ENCODE measurements around the gene MS4A4A. TPM values are rescaled to one million over a fixed set of nuclear protein-coding genes. Genes with fewer than 3 reads are reported as not detected.

The MS4A4A gene
- total RNA-seq, 1 donor from 2014 or later, result 13.9 TPM

DNA sequence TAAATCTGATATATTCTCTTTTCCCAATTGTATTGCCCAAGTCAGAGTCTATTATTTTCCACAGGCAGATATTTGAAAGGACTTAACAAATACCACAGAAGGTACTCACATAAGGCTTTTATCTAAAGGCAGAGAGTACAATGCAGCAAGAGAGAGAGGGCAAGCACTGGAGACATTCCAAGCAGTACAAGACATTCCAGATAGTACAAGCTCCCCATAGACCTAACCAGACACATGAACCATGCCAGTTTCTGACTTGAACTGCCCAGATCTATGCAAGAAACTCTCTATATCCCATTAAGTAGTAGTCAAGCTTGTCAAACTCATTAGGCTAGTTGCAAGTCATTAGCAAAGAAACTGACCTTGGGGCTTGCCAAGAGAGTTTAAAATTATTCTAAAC, 35.4 kb downstream of the MS4A4A start:
- no peaks in the 10 kb centered on the region for H3K4me1 ChIP-seq
- no peak overlapping the region for H3K27ac ChIP-seq (replicated peaks)
- intact Hi-C loops (cut with micrococcal nuclease), result no loop called here
- no peaks in the 10 kb centered on the region for H3K36me3 ChIP-seq
- DNase-seq, result no peak
- H3K4me3 ChIP-seq, result no peak overlapping the region
- TF ChIP-seq, protein P1, sequence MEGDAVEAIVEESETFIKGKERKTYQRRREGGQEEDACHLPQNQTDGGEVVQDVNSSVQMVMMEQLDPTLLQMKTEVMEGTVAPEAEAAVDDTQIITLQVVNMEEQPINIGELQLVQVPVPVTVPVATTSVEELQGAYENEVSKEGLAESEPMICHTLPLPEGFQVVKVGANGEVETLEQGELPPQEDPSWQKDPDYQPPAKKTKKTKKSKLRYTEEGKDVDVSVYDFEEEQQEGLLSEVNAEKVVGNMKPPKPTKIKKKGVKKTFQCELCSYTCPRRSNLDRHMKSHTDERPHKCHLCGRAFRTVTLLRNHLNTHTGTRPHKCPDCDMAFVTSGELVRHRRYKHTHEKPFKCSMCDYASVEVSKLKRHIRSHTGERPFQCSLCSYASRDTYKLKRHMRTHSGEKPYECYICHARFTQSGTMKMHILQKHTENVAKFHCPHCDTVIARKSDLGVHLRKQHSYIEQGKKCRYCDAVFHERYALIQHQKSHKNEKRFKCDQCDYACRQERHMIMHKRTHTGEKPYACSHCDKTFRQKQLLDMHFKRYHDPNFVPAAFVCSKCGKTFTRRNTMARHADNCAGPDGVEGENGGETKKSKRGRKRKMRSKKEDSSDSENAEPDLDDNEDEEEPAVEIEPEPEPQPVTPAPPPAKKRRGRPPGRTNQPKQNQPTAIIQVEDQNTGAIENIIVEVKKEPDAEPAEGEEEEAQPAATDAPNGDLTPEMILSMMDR (IDR thresholded peaks at IDR 0.05; ENCODE audit: borderline replicate concordance), result no peak
- H3K9me3 ChIP-seq (replicated peaks), result peaks cover 27% of the 10 kb centered on the region
- no peaks in the 10 kb centered on the region for H3K27me3 ChIP-seq (ENCODE audit: low read depth)

DNA sequence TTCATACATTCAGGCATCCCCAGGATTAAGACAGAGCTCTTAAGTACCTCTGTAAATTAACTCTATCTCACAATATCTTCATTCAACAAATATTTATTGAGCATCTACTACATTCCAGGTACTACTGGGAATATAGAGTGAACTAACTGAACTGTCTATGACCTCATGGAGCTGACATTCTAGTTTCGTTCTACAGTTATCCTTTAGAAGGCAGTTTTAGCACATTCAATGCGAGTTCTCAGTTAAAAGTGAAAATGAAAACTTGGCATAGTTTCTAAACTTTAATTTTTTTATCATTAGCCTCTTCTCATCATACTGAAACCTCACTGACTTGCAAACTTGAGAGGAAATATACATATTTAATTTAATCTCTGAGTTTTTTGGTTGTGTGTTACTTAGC, 35.9 kb downstream of the MS4A4A start:
- Histone ChIP-seq H3K27ac (replicated peaks) (no peak overlapping the region), H3K4me3 (no peak overlapping the region), H3K4me1 (no peaks in the 10 kb centered on the region), H3K27me3 (ENCODE audit: low read depth) (no peaks in the 10 kb centered on the region), H3K9me3 (replicated peaks) (peaks cover 32% of the 10 kb centered on the region), H3K36me3 (no peaks in the 10 kb centered on the region)
- intact Hi-C loops (cut with micrococcal nuclease), result no loop called here
- DNase-seq, result no peak
- TF ChIP-seq, protein P1 (IDR thresholded peaks at IDR 0.05; ENCODE audit: borderline replicate concordance), result no peak

DNA sequence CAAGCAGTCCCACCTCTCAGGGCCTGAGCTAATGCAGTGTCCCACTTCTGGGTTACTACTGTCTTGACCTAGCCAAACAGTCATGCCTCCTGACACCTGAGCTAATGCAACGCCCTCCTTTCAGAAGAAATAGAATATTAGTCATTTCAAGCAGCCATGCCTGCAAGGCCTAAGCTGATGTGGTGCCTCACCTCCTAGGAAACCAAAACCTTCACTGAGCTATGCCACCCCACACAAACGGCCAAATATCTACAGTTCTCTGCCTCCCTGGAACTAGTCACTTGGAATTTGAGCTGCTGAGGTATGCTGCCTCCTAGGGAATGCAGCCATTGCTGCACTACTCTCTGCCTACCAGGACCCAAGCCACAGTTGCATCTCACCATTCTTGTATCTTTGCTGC, 38.3 kb downstream of the MS4A4A start:
- no peaks in the 10 kb centered on the region for H3K4me1 ChIP-seq
- no peak overlapping the region for H3K27ac ChIP-seq (replicated peaks)
- H3K27me3 ChIP-seq (ENCODE audit: low read depth), result no peaks in the 10 kb centered on the region
- intact Hi-C loops (cut with micrococcal nuclease), result no loop called here
- DNase-seq, result no peak
- H3K4me3 ChIP-seq, result no peak overlapping the region
- TF ChIP-seq, protein P1 (IDR thresholded peaks at IDR 0.05; ENCODE audit: borderline replicate concordance), result no peak
- peaks cover 56% of the 10 kb centered on the region for H3K9me3 ChIP-seq (replicated peaks)
- H3K36me3 ChIP-seq, result no peaks in the 10 kb centered on the region

DNA sequence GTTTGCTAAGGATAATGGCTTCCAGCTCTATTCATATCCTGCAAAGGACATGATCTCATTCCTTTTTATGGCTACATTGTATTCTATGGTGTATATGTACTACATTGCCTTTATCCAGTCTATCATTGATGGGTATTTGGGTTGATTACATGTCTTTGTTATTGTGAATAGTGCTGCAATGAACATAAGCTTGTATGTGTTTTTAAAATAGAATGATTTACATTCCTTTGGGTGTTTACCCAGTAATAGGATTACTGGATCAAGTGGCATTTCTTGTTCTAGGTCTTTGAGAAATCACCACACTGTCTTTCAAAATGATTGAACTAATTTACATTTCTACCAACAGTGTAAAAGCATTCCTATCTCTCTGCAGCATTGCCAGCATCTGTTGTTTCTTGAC, 40.6 kb downstream of the MS4A4A start:
- no peak for DNase-seq
- Histone ChIP-seq H3K4me3 (no peak overlapping the region), H3K4me1 (no peaks in the 10 kb centered on the region), H3K36me3 (no peaks in the 10 kb centered on the region), H3K27ac (replicated peaks) (no peak overlapping the region), H3K9me3 (replicated peaks) (peaks cover 65% of the 10 kb centered on the region), H3K27me3 (ENCODE audit: low read depth) (no peaks in the 10 kb centered on the region)
- TF ChIP-seq, protein P1 (IDR thresholded peaks at IDR 0.05; ENCODE audit: borderline replicate concordance), result no peak
- intact Hi-C loops (cut with micrococcal nuclease), result no loop called here

DNA sequence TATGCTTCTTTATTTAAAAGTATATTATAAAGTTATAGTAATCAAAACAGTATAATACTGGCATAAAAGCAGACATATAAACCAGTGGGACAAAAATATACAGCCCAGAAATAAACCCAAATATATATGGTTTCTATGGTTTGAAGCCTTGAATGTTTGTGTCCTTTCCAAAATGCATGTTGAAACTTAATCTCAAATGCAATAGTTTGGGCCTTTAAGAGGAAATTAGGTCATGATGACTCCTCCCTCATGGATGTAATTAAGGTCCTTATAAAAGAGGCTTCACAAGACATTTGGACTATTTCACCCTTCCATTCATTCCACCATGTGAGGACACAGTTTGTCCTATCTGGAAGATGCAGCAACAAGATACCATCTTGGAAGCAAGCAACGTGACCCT, 46.5 kb downstream of the MS4A4A start, which contains the start of gene MS4A6E:
TSS of gene MS4A6E (plus strand) at position 301 of the 400 bp plus-strand sequence. CDS start 7,641 bp downstream, outside the sequence.
- Histone ChIP-seq H3K27ac (replicated peaks) (no peak within 1 kb of the TSS), H3K27me3 (ENCODE audit: low read depth) (no peaks in the 10 kb centered on the region), H3K9me3 (replicated peaks) (peaks cover 78% of the 10 kb centered on the region), H3K36me3 (no peaks in the 10 kb centered on the region), H3K4me3 (no peak within 1 kb of the TSS), H3K4me1 (no peaks in the 10 kb centered on the region)
- intact Hi-C loops (cut with micrococcal nuclease), result no loop called here
- TF ChIP-seq, protein P1 (IDR thresholded peaks at IDR 0.05; ENCODE audit: borderline replicate concordance), result no peak
- DNase-seq, result no peak

All from left ventricle myocardium inferior (tissue), 1 donor.